Testis (tissue), 2 donors: Measurements from ENCODE around the gene DBP.
A peak's percentile ranks its signal among the peaks of the same experiment; 100 is the strongest.

ENCODE experiments used
- POLR2A ChIP-seq: fragments of 450-650 bp; IDR thresholded peaks from one replicate; pipeline ENCODE4 v1.6.1; 2017; ENCODE audit warnings: antibody characterized with exemption, mild to moderate bottlenecking, moderate library complexity
- TF ChIP-seq, protein P1 (sequence below), 3 experiments: fragments of 450-650 bp in 2 of 3; fragments of 200-600 bp in 1 of 3; sonication (generic) in 1 of 3; IDR thresholded peaks; one replicate each; pipeline ENCODE4 v1.5.1; 2016 to 2019; ENCODE audit warnings: antibody characterized with exemption in 3 of 3, mild to moderate bottlenecking in 2 of 3, moderate library complexity in 1 of 3

DNA sequence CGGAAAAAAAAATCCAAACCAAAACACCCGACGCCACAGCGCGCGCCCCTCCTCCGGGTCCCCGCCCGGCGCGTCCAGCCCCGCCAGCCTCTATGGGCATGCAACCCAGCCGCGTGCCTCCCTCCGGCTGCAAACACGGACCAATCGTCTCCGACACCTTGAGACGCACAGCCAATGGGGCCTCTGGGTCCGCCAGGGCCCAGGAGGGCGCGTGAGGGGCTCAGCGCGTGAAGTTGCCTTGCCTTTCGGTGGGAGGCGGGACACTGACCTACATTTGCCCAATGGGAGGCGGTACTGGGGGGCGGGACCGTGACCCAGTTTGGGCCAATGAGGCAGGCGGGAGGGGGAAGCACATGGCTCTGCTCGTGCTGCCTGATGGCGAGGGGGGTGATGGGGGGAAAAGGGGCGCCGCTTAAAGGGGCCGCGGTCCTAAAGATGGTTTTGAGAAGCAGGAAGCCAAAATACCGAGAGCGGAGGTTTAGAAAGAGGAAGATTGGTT, 319 bp upstream of the DBP start:
- TF ChIP-seq, protein P1, sequence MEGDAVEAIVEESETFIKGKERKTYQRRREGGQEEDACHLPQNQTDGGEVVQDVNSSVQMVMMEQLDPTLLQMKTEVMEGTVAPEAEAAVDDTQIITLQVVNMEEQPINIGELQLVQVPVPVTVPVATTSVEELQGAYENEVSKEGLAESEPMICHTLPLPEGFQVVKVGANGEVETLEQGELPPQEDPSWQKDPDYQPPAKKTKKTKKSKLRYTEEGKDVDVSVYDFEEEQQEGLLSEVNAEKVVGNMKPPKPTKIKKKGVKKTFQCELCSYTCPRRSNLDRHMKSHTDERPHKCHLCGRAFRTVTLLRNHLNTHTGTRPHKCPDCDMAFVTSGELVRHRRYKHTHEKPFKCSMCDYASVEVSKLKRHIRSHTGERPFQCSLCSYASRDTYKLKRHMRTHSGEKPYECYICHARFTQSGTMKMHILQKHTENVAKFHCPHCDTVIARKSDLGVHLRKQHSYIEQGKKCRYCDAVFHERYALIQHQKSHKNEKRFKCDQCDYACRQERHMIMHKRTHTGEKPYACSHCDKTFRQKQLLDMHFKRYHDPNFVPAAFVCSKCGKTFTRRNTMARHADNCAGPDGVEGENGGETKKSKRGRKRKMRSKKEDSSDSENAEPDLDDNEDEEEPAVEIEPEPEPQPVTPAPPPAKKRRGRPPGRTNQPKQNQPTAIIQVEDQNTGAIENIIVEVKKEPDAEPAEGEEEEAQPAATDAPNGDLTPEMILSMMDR (IDR thresholded peaks at IDR 0.05) = peak in 1 of 3 experiments; percentile 12
- no peak for TF ChIP-seq POLR2A
